Left ventricle myocardium superior (tissue), 1 donor: ENCODE results near the gene NTN3. TPM values are rescaled to one million over a fixed set of nuclear protein-coding genes. Genes with fewer than 3 reads are reported as not detected.
"Not testable (repeated sequence)": the region's sequence is repeated elsewhere in the genome, so short reads cannot be mapped to it uniquely, and the experiment has no call there.

Source experiments
- ATAC-seq: fragments of 200-7000 bp; cut with Tn5 transposase; one replicate; pipeline ENCODE4 v1.9.1; 2020; ENCODE audit warnings: mild to moderate bottlenecking, moderate library complexity
- DNase-seq: peaks from one replicate; pipeline ENCODE4 v3.0.0-alpha.2; 2020
- intact Hi-C: fragments of 100-400 bp; cut with micrococcal nuclease; formaldehyde crosslinking; loops from one replicate; pipeline ENCODE4 v1.11.0; 2022
- total RNA-seq: library from RNA; stranded (reverse); fragmentation: NEBNext Ultra II Directional; extraction: Animal tissue kit (Norgen Biotek cat#: 25700); gene quantifications from one replicate; pipeline ENCODE4 v1.2.1, GENCODE V29; 2021
- donor health status: DM: no; HTN: yes; CAD: no; lungs with severe emphysema.

NTN3 gene
- total RNA-seq, 1 donor from 2014 or later: 0.52 TPM

DNA sequence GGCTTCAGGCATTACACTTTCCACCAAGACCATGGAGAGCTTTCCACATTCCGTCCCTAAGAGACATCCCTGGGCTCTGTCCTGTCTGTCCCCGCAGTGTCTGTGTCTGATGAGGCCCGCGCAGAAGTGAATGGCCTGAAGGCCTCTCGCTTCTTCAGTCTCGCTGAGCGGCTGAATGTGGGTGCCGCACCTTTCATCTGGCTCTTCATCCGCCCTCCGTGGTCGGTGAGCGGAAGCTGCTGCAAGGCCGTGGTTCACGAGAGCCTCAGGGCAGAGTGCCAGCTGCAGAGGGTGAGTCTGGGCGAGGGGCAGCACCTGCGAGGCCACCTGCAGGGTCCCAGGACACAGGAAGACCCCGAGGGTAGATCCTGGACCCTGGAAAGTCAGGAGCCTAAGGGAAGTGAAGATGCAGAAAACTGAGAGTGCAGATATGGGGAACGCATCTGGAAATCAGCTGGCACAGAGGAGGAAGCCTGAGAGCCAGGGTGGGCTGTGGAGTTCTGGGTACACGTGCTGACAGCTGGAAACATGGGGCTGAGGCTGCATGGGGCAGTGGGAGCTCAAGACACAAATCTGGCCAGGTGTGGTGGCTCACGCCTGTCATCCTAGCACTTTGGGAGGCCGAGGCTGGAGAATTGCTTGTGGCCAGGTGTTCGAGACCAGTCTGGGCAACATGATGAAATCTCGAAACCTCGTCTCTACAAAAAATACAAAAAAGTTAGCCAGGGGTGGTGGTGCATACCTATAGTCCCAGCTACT, 33.9 kb upstream of the NTN3 start:
- ATAC-seq (no peak), DNase-seq (no peak)
- intact Hi-C loops: no loop called here

DNA sequence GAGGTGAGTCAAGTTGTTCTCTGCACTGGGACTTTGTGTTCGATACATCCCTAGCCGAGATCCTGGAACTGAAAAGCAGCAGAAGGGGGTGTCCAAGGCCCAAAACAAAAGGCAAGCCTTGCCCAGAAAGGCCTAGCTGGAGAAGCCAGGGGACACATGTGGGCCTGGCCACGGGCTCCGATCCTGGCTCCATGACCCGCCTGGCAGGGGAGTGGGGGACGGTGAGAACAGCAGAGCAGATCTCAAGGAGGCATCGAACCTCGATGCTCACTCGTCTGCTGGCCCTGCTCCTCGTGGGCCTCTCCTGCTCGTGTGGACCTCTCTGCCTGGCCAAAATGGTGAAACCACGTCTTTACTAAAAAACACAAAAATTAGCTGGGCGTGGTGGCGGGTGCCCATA, 33.0 kb upstream of the NTN3 start:
- ATAC-seq (no peak), DNase-seq (no peak)
- intact Hi-C loops: no loop called here

DNA sequence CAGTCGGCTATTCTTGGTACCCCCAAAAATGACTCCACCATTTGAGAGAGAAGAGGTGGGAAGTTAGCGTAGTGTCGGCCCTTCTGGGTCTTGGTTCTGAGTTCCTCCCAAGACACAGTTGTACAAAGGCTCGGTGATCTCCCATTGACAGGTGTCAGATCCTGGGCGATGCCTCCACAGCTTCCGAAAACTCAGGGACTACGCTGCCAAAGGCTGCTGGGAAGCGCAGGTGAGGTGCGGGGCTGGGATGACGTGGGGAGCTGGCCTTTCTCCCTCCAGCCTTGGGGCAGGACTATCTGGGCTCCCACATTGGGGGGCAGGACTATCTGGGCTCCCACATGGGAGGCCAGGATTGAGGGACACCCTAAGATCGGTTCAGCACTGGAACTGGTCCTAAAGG, 31.5 kb upstream of the NTN3 start:
- intact Hi-C loops: no loop called here
- ATAC-seq: no peak
- DNase-seq: no peak

DNA sequence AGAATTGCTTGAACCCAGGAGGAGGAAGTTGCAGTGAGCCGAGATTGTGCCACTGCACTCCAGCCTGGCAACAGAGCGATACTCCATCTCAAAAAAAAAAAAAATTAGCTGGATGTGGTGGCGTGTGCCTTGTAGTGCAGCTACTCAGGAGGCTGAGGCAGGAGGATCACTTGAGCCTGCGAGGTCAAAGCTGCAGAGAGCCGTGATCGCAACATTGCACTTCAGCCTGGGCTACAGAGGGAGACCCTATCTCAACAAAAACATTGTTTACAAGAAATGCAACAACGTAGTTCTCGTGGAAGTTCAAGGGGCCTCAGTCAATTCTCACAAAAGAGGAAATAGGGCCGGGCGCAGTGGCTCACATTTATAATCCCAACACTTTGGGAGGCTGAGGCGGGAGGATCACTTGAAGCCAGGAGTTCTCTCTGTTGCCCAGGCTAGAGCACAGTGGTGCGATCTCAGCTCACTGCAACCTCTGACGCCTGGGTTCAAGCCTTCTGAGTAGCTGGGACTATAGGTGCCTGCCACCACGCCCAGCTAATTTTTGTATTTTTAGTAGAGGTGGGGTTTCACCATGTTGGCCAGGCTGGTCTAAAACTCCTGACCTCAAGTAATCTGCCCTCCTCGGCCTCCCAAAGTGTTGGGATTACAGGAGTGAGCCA, 29.8 kb upstream of the NTN3 start:
- intact Hi-C loops, ATAC-seq, DNase-seq: not testable (repeated sequence)

DNA sequence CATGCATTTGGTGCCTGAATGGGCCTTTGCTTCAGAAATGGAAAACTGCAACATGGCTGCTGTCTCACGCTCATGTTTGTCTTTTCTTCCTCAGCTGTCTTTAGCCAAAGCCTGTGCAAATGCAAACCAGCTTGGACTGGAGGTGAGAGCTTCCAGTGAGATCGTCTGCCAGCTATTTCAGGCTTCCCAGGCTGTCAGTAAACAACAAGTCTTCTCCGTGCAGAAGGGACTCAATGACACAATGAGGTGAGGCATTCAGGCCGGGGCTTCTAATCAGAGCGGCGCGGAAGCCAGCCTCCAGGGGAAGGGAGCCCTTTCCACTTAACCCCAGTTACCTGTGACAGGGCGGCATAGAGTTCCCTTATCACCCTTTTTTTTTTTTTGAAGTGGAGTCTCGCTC, 27.5 kb upstream of the NTN3 start:
- intact Hi-C loops: no loop called here
- ATAC-seq (no peak), DNase-seq (no peak)

GRCh38 chr16:2447920-2448583, 23.0 kb upstream of the NTN3 start:
- ATAC-seq (no peak), DNase-seq (no peak)
- intact Hi-C loops: no loop called here

GRCh38 chr16:2449118-2449517, 22.0 kb upstream of the NTN3 start:
- ATAC-seq (no peak), DNase-seq (no peak)
- intact Hi-C loops: no loop called here

- ATAC-seq (no peak), DNase-seq (no peak)
- intact Hi-C loops: no loop called here
Observed at GRCh38 chr16:2450535-2450934, 20.6 kb upstream of the NTN3 start.

DNA sequence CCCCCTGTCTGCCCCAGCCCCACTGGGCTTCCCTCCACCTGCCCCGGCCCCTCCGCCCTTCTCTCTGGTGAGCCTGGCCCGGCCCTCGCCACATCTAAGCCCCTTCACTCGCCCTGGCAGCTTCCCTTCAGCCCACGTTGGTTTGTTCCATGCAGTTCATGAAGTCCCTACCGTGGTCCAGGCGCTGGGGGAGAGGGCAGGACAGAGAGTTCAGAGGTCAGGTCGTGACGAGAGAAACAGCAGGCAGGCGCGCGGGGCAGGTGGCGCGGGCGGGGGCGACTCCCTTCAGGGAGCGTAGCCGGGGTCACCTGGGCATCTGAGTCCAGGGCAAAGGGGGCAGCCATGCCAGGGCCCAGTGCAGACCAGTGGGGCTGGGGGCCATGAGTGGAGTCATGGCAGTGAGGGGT, 20.1 kb upstream of the NTN3 start:
- ATAC-seq: no peak

DNA sequence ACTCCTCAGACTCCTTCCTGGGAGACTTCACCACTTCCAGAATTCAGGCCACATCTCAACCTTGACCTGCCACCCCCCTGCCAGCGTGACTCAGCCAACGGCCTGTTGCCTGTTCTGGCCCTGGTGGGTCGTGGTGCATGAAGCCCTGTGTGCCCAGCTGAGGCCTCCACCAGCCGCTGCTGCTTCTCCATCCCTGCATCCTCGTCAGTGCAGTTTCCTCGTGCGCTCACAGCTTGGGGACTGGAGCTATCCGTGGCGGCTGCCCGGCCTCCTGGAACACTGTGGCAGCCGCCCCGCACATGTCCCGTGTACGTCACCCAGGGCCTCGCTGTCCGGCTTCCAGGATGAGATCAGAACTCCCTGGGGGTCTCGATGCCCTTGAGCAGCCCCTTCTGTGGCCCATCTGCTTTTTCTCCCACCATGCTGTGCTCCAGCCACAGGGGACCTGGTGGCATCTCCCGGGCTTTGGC, 19.2 kb upstream of the NTN3 start:
- intact Hi-C loops: no loop called here
- DNase-seq (no peak), ATAC-seq (no peak)

More for the DNA sequence above, 20.1 kb upstream of the NTN3 start:
- DNase-seq: no peak
- intact Hi-C loops: no loop called here

GRCh38 chr16:2452650-2453049, 18.4 kb upstream of the NTN3 start:
- intact Hi-C loops: no loop called here

DNA sequence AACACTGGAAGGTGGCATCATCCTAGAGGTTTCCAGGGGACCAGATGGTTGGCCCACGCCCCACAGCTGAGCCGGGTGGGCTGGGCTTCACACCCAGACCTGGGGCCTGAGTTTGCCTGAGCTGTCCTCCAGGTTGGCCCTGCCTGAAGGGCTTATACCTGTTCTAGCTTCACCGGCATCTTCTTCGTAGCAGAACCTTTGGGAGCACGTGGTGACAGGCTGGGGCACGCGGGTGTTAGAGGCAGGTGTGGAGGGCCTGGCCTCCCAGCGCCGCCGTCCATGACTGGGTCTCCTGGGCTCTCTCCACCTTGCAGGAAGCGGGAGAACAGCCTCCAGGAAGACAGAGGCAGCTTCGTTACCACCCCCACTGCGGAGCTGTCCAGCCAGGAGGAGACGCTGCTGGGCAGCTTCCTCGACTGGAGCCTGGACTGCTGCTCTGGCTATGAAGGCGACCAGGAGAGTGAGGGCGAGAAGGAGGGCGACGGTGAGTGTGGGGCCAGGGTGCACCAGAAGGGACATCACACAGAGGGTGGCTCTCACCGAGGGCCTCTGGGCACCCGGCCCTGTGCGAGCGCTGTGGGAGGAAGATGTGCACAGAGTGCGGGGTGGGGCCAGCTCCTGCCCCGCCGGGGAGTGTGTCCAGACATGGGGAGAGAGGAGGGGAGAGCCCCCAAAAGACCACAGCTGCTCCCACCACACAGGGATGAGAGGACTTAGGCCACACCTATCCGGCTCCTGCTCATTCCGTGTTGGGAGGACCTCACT, 15.8 kb upstream of the NTN3 start:
- intact Hi-C loops: no loop called here
- DNase-seq: no peak
- no peak for ATAC-seq

More at GRCh38 chr16:2452650-2453049, 18.4 kb upstream of the NTN3 start:
- no peak for ATAC-seq
- no peak for DNase-seq

- no peak for DNase-seq
- intact Hi-C loops: no loop called here
- no peak for ATAC-seq
Observed at GRCh38 chr16:2456551-2457153, 14.4 kb upstream of the NTN3 start.

- ATAC-seq (no peak), DNase-seq (no peak)
- intact Hi-C loops: no loop called here
Observed at GRCh38 chr16:2457267-2457666, 13.8 kb upstream of the NTN3 start.

DNA sequence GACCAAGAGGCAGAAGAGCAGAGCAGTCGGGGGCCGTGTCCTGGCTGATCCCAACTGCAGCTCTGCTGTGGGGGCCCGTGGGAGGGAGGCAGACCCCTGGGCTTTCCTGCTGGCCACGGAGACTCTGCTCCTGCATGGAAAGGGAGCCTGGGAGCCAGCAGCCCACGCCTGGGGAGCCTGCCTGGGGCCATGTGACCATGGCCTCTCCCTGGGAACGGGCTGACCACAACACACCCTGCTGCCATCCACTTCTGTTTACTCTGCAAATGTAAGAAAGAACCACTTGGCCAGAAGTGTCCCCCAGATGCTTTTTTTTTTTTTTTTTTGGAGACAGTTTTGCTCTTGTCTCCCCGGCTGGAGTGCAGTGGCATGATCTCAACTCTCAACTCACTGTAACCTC, 13.2 kb upstream of the NTN3 start:
- intact Hi-C loops: no loop called here
- DNase-seq (no peak), ATAC-seq (no peak)

DNA sequence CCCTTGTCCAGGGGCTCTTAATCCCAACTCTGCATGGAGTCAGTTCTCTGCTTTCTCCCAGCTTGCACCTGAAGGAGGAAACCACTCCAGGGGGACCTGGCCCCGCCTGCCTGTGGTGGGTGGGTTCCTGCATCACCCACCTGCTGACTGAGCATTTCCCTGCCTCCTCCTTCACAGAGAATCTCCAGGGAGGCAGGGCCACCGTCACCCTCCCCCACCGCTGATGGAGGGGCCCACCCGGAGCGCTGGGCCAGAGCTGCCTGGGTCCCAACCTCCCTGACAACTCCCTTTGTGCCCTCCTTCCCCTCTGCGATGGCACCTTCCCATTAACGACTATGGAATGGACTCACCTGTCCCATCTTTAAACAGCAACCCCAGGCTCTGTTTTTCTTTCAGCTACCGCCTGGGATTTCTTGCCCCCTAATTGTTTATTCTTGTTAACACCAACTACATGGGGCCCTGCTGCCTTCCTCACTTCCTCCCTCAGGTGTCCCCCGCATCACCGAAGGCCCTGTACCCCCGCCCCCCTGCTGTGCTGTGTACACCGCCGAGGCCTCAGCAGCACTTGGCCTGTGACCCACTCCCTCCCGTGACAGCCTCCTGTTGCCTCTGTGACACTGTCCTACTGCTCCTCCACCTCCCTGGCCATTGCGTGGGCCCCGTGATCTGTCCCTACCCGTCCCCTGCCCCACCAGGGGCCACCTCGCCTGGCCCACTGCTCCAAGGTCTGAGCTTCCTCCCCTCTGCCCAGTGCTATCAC, 12.0 kb upstream of the NTN3 start:
- DNase-seq (no peak), ATAC-seq (peak; percentile 2)
- intact Hi-C loops: no loop called here

DNA sequence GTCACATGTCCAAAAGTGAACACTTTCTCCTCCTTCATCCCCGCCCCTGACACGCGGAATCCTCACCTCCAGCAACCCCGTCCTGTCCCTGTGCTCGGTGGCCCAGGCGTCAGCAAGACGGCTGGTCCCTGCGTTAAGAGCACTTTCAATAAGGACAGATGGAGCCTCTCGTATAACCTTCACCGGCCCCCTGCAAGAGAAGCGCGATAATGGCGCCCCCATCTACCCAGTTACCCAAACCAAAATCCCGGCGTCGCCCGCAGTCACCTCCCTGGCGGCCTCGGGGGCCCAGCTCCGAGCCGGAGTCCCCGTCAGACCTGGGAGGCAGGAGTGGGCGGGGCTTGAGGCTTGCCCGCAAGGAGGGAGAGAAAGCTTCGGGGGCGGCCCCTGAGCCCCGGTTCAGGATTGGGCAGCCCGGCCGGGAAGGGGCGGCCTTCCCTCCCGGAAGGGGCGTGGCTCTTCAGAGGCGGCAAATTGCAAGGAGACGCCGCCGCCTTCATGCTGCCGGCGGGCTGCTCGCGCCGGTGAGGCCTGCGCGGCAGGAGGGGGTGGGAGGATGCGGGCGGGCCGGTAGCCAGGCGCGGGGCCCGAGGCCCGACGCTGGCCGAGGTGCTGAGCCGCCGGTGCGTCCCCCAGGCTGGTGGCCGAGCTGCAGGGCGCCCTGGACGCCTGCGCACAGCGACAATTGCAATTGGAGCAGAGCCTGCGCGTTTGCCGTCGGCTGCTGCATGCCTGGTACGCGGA, 11.3 kb upstream of the NTN3 start, which contains the start of gene TEDC2:
TEDC2 (plus strand) TSS at position 463 of the 744 bp plus-strand sequence; CDS start at position 499, 36 bp downstream.
- intact Hi-C loops: no loop called here
- DNase-seq: peak; percentile 99

DNA sequence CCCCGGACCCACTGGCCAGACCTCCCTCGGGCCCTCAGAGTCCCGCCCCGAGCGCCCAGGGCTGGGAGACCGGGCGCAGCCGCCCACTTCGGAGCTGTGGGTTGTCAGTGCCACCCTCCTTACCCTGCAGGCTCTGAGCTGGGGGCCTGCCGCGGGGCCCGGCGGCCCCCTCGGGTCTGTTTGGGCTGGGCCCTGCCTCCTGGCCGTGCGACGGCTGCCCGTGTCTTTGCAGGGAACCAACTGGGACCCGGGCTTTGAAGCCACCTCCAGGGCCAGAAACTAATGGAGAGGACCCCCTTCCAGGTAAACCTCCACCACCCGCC, 10.7 kb upstream of the NTN3 start:
- ATAC-seq (no peak), DNase-seq (no peak)
- intact Hi-C loops: no loop called here

More for the DNA sequence above, 11.3 kb upstream of the NTN3 start, which contains the start of gene TEDC2:
- ATAC-seq: peak; percentile 99
